ENCODE results near the gene SYNRG. TPM values are rescaled to one million over a fixed set of nuclear protein-coding genes. Genes with fewer than 3 reads are reported as not detected.
"Not testable (repeated sequence)": the region's sequence is repeated elsewhere in the genome, so short reads cannot be mapped to it uniquely, and the experiment has no call there.

Gene SYNRG, protein sequence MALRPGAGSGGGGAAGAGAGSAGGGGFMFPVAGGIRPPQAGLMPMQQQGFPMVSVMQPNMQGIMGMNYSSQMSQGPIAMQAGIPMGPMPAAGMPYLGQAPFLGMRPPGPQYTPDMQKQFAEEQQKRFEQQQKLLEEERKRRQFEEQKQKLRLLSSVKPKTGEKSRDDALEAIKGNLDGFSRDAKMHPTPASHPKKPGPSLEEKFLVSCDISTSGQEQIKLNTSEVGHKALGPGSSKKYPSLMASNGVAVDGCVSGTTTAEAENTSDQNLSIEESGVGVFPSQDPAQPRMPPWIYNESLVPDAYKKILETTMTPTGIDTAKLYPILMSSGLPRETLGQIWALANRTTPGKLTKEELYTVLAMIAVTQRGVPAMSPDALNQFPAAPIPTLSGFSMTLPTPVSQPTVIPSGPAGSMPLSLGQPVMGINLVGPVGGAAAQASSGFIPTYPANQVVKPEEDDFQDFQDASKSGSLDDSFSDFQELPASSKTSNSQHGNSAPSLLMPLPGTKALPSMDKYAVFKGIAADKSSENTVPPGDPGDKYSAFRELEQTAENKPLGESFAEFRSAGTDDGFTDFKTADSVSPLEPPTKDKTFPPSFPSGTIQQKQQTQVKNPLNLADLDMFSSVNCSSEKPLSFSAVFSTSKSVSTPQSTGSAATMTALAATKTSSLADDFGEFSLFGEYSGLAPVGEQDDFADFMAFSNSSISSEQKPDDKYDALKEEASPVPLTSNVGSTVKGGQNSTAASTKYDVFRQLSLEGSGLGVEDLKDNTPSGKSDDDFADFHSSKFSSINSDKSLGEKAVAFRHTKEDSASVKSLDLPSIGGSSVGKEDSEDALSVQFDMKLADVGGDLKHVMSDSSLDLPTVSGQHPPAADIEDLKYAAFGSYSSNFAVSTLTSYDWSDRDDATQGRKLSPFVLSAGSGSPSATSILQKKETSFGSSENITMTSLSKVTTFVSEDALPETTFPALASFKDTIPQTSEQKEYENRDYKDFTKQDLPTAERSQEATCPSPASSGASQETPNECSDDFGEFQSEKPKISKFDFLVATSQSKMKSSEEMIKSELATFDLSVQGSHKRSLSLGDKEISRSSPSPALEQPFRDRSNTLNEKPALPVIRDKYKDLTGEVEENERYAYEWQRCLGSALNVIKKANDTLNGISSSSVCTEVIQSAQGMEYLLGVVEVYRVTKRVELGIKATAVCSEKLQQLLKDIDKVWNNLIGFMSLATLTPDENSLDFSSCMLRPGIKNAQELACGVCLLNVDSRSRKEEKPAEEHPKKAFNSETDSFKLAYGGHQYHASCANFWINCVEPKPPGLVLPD (N-terminal part only)
- total RNA-seq: 32.2 TPM
- long read RNA-seq, partial matches to known transcripts: 6 of 8 reads
- long read RNA-seq, other reads (novel, unspliced or antisense): 2 of 8 reads

DNA sequence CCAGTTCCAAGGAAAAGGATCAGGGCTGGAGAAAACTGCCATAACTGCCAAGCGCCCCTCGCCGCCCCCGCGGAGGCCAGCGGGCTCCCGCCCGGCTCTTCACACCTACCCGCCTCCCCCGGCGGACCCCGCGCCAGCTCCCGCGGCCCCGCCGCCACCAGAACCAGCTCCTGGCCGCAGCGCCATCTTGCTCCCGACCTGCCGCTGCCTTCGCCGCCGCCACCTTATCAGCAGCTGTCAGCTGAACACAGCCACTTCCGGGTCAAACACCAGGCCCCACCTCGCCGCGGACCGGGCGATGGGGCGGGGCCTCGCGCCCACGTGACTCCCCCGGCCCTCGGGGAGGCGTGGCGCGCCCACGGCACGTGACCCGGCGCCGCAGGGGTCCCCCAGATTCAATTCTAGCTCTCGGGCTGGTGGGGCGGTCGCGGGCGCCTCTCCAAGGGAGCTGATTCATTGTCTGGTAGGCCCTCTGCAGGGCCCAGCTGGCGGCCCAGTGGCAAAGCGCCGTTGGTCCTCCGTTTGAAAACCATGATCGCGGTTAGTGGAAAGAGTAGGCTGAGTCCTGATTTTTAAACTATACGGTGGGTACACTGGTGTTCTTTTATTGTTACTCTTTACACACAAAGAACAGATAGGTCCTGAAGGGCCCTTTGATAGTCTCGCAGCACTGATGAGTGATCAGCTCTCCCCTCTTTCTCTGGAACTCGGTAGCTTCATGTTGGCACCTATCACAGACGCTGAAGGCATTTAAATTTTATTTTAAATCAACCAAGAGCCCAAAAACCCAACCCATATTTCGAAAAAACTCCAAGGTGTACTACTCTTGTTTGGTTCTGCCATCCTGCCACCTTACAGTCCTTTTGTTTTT, at the start of gene SYNRG:
TSS of gene SYNRG (minus strand) at position 249 of the 871 bp plus-strand sequence. CDS start at position 186, 63 bp downstream.
- DNase-seq (ENCODE audit: missing footprints) (peak; percentile 98), ATAC-seq (peak; percentile 99)
- intact Hi-C loops (cut with DNase I): no loop called here

DNA sequence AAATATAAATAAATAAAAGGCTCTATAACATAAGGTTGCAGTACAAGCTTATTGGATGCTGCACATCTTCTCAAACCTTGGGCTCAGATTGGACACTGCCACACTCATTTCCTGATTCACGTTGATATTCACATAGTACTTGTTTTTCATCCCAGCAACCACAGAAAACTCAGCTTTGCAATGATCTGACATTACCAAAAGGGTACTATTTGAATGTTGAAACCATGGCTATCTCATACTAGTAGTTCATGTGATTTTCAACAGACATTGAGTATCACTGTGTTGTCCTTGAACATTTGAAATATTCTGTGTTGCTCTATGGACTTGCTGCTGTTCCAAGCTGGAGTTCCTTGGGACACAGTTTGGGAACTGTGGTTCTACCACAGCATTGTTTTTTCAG, 48.0 kb upstream of the SYNRG start:
- DNase-seq (ENCODE audit: missing footprints): no peak
- no peak for ATAC-seq
- intact Hi-C loops (cut with DNase I): no loop called here

DNA sequence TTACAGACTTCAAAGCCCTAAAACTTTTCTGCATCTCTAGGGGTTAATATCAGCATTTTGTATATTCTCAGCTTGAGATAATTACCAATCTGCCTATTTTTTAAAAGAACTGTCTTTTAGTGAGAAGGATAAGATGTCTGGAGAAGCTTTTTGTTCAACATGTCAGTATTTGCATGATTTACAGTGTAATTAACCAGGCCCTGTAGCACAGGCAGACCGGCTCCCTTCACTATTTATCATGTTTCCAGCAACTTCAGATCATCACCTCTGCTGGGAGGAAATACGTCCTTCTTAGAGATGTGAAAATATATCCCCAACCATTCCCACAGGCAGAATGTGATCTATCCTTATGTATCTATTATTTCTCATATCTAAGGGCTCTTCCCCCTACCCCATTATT, 42.6 kb upstream of the SYNRG start:
- DNase-seq (ENCODE audit: missing footprints) (no peak), ATAC-seq (no peak)
- intact Hi-C loops (cut with DNase I): loop anchor here (5.0 kb wide), 1 partner anchor 165 kb away; no protein-coding TSS in a partner anchor

DNA sequence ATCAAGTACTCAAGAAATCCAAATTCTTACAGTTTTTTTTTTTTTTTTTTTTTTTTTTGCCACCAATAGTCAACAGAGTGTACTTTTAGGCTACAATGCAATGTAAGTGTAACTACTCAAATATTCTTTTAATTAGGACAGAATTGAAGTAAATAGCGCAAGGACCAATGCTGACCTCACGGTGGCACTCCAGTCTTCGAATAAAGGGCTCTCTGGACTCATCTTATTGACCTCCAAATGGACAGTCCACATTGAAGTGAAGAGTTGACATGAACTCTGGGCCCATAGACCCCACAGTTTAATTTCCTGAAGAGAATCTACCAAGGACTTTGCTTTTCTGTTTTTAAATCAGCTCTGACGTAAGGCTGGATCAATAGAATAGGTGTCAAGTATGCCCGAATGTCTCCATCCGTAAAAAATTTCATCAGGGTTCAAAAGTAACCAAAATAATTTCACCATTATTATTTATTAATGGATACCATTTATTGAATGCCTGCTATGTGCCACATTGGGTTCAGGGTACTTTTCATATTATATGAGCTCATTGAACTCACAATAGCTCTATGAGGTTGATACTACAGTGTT, 41.3 kb upstream of the SYNRG start:
- no peak for DNase-seq (ENCODE audit: missing footprints)
- intact Hi-C loops (cut with DNase I): loop anchor here (1.0 to 5.0 kb wide), 2 partner anchors 120 to 167 kb away; no protein-coding TSS in a partner anchor
- ATAC-seq: no peak

DNA sequence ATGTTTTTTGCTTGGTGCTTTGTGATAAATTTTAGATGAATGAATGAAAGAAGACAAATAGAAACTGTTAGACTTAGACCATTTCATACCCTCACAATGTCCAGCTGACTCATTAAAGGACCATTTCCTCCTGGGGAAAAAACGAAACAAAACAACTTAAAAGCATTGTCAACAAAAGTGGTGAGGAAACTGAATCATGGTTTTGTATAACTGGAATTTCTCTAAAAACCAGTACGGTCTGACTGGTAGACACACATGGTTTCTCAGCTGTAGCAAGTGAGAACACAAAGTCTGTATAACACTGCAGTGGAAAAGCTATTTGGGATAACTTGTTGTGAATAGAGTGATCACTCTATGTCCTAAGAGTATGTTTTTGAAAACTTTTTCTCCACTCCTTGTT, 39.3 kb upstream of the SYNRG start:
- DNase-seq (ENCODE audit: missing footprints): no peak
- intact Hi-C loops (cut with DNase I): no loop called here
- no peak for ATAC-seq

DNA sequence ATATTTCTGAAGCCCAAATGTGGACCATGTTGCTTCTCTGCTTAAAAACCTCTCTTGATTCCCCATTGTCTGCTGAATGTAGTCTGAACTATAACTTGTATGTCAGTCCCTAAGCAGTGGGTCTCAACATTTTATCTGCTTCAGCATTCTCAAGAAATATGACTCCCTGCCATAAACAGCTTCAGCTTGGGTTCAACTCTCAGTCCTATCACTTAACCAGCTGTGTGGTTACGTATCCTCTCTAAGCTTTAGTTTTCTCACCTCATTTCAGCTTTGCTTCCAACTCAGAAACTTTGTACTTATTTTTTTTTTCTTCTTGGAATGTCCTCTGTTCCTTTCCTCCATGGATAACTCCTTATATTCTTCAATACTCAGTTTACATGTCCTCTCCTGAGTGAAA, 38.6 kb upstream of the SYNRG start:
- intact Hi-C loops (cut with DNase I): no loop called here
- ATAC-seq (no peak), DNase-seq (ENCODE audit: missing footprints) (no peak)

DNA sequence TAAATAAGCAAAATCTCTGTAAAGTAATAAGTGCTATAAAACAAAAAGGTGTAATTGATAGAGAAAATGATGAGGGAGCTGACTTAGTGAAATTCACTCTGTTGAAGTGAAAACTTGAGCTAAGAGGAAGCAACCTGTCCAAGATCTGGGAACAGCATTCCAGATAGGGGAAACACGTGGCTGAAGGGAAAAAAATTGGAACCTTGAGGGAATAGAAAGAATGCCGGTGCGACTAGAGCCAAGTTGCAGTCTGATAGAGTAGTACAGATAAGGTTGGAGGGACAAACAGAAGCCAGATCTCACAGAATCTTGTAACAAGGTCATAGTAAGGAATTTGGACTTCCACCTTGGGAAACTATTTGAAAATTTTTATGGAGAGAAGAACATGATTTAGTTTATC, 34.7 kb upstream of the SYNRG start:
- DNase-seq (ENCODE audit: missing footprints) (no peak), ATAC-seq (no peak)
- intact Hi-C loops (cut with DNase I): no loop called here

DNA sequence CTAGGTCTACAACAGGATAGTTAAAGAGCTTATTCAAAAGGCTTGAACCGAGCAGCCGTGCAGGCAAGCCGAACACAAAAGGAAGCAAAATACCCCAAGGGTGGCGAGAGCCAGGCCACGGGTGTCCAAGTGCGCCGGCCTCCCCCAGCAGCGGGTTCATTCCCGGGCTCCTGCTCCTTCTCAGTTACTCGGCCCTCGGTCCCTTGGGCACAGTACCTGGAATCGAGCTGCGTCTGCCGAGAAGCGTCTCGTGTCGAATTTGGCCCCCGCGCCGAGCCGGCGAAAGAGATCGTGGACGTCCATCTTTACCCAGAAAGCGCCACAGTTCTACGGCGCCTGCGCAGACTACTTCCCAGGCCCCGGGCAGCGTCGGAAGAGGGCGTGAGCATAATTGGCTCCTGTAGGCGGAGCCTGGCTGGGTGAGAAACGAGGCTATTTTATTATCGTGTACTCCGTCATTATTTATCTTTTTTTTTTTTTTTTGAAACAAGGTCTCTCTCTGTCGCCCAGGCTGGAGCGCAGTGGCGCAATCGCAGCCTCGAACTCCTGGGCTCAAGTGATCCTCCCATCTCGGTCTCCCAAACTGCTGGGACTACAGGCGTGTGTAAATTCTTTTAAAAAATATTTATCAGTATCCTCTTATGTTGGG, 34.0 kb upstream of the SYNRG start, which contains the start of gene DDX52:
TSS of gene DDX52 (minus strand) at position 329 of the 649 bp plus-strand sequence. CDS start at position 303, 26 bp downstream.
- intact Hi-C loops (cut with DNase I): no loop called here
- DNase-seq (ENCODE audit: missing footprints): peak; percentile 96
- peak; percentile 99 for ATAC-seq

DNA sequence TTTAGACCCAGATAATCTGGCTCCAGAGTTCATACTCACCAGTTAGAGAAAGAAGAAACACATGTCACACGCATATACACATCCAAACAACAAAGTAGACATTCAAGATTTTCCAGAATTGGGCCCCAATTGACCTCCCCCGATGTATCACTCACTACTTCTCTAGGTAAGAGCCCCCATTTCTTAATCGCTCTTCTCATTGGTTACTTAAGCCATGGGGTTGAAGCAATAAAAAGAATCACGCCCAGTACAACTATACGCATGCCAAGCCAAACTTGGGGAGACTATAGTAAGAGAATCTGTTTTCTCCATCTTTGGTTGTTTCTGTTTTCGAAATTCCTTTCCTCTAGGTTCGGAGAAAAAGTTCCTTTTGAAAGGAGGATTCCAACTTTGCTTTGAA, 33.5 kb upstream of the SYNRG start:
- DNase-seq (ENCODE audit: missing footprints) (no peak), ATAC-seq (no peak)
- intact Hi-C loops (cut with DNase I): no loop called here

DNA sequence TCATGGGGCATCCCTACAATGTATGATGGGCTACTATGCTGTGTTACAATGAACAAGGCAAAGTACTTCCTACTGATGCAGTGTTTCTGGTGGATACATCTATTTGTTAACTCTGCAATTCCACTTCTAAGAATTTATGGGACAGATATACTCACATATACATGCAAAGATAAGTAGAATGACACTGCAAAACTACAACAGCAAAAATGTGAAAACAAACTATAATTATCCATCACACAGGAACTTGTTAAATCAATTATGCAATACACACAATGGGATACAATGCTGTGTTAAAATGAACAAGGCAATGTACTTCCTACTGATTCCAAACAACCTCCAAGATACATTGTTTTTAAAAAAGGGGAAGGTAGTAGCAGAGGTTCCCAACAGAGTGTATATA, 30.8 kb upstream of the SYNRG start:
- DNase-seq (ENCODE audit: missing footprints) (no peak), ATAC-seq (no peak)
- intact Hi-C loops (cut with DNase I): no loop called here

DNA sequence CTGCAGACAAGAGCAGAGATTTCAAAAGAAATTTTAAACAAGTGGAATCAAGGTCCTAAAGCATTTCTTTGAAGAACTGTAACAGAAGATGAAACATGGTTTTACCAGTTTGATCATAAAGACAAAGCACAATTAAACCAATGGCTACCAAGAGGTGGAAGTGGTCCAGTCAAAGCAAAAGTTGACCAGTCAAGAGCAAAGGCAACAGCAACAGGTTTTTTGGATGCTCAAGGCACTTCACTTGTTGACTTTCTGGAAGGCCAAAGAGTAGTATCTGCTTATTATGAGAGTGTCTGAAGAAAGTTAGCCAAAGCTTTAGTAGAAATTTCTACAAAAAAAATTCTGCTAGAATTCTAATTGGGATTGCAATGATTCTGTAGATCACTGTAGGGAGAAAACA, 28.7 kb upstream of the SYNRG start:
- DNase-seq (ENCODE audit: missing footprints): no peak
- intact Hi-C loops (cut with DNase I): no loop called here
- ATAC-seq: no peak

DNA sequence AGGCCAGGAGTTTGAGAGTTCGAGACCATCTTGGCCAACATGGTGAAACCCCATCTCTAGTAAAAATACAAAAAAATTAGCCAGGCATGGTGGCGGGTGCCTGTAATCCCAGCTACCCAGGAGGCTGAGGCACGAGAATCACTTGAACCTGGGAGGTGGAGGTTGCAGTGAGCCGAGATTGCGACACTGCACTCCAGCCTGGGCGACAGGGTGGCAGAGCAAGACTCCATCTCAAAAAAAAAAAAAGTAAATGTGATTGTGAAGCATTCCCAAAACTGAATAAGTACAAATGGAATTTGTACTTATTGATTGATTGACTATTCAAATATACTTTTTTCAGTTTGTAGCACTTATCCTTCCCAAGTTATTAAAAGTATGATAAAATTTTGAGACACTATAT, 7.2 kb upstream of the SYNRG start:
- intact Hi-C loops (cut with DNase I); ATAC-seq; DNase-seq (ENCODE audit: missing footprints): not testable (repeated sequence)

DNA sequence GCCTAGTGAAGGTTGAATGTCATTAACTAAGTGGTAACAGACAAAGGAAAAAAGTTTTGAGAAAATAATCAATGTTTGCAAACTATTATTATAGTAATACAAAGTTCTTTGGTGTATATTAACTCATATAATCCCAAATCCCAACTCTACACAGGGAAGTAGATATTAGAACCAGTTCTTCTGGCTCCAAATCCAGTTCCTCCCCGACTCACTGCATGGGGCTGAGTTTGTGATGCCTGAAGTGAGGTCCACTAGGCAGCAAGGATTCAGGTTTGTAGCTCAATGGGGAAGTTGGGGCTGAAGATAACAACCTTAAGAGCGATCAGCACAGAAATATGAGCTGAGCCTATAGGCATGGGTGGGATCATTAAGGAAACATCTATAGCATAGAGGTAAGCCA, 5.6 kb upstream of the SYNRG start:
- ATAC-seq (no peak), DNase-seq (ENCODE audit: missing footprints) (no peak)
- intact Hi-C loops (cut with DNase I): no loop called here

DNA sequence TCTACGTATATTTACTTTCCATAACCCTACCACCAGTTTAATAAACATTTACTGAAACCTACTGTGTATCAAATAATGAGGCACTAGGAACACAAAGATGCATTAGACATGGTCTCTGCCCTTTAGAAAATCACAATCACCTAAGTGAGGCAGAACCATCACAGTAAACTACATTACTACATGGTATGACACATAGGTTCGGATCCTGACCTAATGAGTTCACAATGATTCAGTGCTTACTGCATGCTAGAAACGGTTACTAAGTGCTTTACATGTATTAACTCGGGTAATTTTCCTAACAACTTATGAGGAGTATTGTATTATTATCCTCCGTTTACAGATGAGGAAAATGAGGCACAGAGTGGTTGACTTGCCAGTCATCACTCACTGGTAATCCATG, 5.2 kb upstream of the SYNRG start:
- ATAC-seq: no peak
- DNase-seq (ENCODE audit: missing footprints): no peak
- intact Hi-C loops (cut with DNase I): no loop called here

DNA sequence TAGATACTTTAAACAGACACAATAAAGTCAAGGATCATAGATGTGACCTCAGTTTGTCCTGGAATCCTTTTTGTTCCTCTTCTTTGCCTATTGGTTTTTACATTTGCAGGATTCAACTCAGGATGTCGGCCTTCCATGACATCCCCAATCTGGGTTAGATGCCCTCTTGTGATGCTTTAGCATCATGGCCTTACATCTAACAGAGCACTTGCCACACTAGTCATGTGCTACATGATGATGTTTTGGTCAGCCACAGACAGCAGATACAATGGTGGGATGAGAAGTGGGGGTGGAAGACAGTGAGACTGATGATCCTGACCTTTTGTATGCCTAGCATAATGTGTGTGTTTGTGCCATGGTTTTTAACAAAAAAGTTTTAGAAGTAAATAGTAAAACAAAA, 1.8 kb upstream of the SYNRG start:
- DNase-seq (ENCODE audit: missing footprints): no peak
- no peak for ATAC-seq
- intact Hi-C loops (cut with DNase I): no loop called here

DNA sequence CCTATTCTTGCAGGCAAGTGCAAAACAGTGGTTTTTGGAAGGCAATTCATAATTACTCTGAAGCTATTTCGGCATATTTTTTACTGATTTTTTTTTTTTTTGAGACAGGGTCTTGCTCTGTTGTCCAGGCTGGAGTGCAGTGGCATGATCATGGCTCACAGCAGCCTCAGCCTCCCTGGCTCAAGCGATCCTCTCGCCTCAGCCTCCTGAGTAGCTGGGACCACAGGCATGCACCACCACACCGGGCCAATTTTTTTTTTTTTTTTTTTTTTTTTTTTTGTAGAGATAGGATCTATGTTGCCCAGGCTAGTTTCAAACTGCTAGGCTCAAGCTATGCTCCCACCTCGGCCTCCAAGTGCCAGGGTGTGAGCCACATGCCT, 813 bp upstream of the SYNRG start:
- DNase-seq (ENCODE audit: missing footprints); intact Hi-C loops (cut with DNase I); ATAC-seq: not testable (repeated sequence)

Data from Right ventricle myocardium inferior (tissue), 1 donor.